ENCODE results near the gene COL7A1. TPM values are rescaled to one million over a fixed set of nuclear protein-coding genes. Genes with fewer than 3 reads are reported as not detected.

COL7A1 gene
- total and polyA plus RNA-seq, 2 of the 8 experiments (the other 6 are each of a cell fraction or from before 2014, with no cell fraction given), result 10.7 to 13.9 TPM

- Histone ChIP-seq H3K4me3 (ENCODE audit: extremely low read depth in 1 of 4, insufficient read depth in 2 of 4, low read depth in 3 of 4, low read length in 4 of 4) (no peak overlapping the region), H4K91ac (replicated peaks; ENCODE audit: insufficient read length, low read length) (peak overlapping the region; percentile 57), H2BK15ac (ENCODE audit: low read length) (peak overlapping the region; percentile 99), H3K79me2 (ENCODE audit: control insufficient read depth in 1 of 2, insufficient read depth in 2 of 2, low read length in 2 of 2) (no peaks in the 10 kb centered on the region), H3K27ac (ENCODE audit: low read depth, low read length) (no peak overlapping the region), H3K23me2 (ENCODE audit: low read depth, low read length) (no peaks in the 10 kb centered on the region), H2BK12ac (ENCODE audit: low read depth, low read length) (peak overlapping the region; percentile 87; the same call in 1 of the 2 replicates), H3K4me2 (ENCODE audit: insufficient read depth in 1 of 2, low read depth in 2 of 2, low read length in 2 of 2) (peak overlapping the region in 1 of 2 experiments; percentile 32; a peak in 1 of 4 replicates), H2BK120ac (replicated peaks; ENCODE audit: low read depth, low read length) (no peak overlapping the region), H2AK5ac (ENCODE audit: low read depth, low read length) (peak overlapping the region; percentile 40; the same call in 1 of the 2 replicates), H3K18ac (ENCODE audit: extremely low read depth, low read length) (no peak overlapping the region), H3K27me3 (replicated peaks in 1 of 4; ENCODE audit: control insufficient read depth in 3 of 4, extremely low read depth in 1 of 4, insufficient read depth in 3 of 4, low read length in 3 of 4) (no peaks in the 10 kb centered on the region), H3K79me1 (ENCODE audit: low read depth, low read length) (no peaks in the 10 kb centered on the region), H3K4me1 (replicated peaks in 1 of 4; ENCODE audit: control insufficient read depth in 3 of 4, insufficient read depth in 4 of 4, low read length in 3 of 4) (peaks cover 4 to 30% (median 18%) of the 10 kb centered on the region in 4 experiments), H3K36me3 (ENCODE audit: control insufficient read depth in 2 of 4, insufficient read depth in 4 of 4, low read length in 3 of 4) (no peaks in the 10 kb centered on the region), H3K56ac (replicated peaks; ENCODE audit: insufficient read length, low read depth, low read length) (no peak overlapping the region), H3K23ac (ENCODE audit: insufficient read length) (no peak overlapping the region), H2BK5ac (ENCODE audit: low read depth, low read length) (peak overlapping the region; percentile 88; the same call in 1 of the 2 replicates), H4K20me1 (replicated peaks in 1 of 2; ENCODE audit: control insufficient read depth in 1 of 2, insufficient read depth in 2 of 2, low read length in 2 of 2) (no peaks in the 10 kb centered on the region), H2AFZ (ENCODE audit: low read length) (no peak overlapping the region), H3K9me3 (ENCODE audit: insufficient read depth in 2 of 2, low read depth in 1 of 2, low read length in 1 of 2) (no peaks in the 10 kb centered on the region), H3K4ac (replicated peaks; ENCODE audit: insufficient read length, low read depth, low read length) (peak overlapping the region; percentile 66), H4K5ac (ENCODE audit: insufficient read length, low read depth, low read length) (peak overlapping the region; percentile 43), H3K14ac (ENCODE audit: insufficient read length) (no peak overlapping the region), H4K8ac (ENCODE audit: extremely low read depth, insufficient read depth, low read length) (peak overlapping the region; percentile 26; the same call in 1 of the 2 replicates), H2BK20ac (ENCODE audit: low read length) (no peak overlapping the region; the same call in 1 of the 2 replicates), H3K9ac (replicated peaks in 1 of 4; ENCODE audit: extremely low read depth in 1 of 4, low read depth in 3 of 4, low read length in 3 of 4) (no peak overlapping the region)
- 92% methylated on average over 18 of the region's 20 CpGs; no CpG with 5 or more reads in 1 of the 2 experiments for WGBS, 2 experiments (ENCODE audit: extremely low coverage in 1 of 2, insufficient coverage in 1 of 2, insufficient read length in 1 of 2, insufficient replicate concordance in 2 of 2, low coverage in 1 of 2, low lambda C conversion rate in 2 of 2, missing lambda C conversion rate in 1 of 2)
- CTCF ChIA-PET (ENCODE audit: partially characterized antibody), result interaction anchor here (0.7 to 6.7 kb wide), 9 partner anchors 10 to 177 kb away, joined by 3 to 52 read pairs (median 5); partner anchors contain the start of gene SLC26A6
- FAIRE-seq (no peak), DNase-seq (ENCODE audit: low read depth in 1 of 2, low spot score in 2 of 2) (no peak)
- POLR2A ChIA-PET (ENCODE audit: partially characterized antibody), result interaction anchor here (0.6 to 1.6 kb wide), 6 partner anchors 36 to 122 kb away, joined by 3 to 6 read pairs (median 3); partner anchors contain the start of genes CCDC51, SLC26A6, TMA7 and UQCRC1
- TF ChIP-seq MAX (IDR thresholded peaks at IDR 0.05) (no peak), POU5F1 (IDR thresholded peaks at IDR 0.05; ENCODE audit: low read depth, low read length) (no peak), CEBPB (IDR thresholded peaks at IDR 0.05; ENCODE audit: low read depth, low read length) (no peak), E2F6 (IDR thresholded peaks at IDR 0.05) (no peak), TEAD4 (IDR thresholded peaks at IDR 0.05; ENCODE audit: low read depth, low read length) (no peak), ASH2L (IDR thresholded peaks at IDR 0.05; ENCODE audit: low read length) (no peak), SIN3A (conservative IDR thresholded peaks at IDR 0.05 in 1 of 2, IDR thresholded peaks at IDR 0.05 in 1 of 2; ENCODE audit: low read depth in 1 of 2, low read length in 2 of 2) (no peak), EGR1 (IDR thresholded peaks at IDR 0.05; ENCODE audit: borderline replicate concordance, low read depth, low read length) (no peak), ATF3 (IDR thresholded peaks at IDR 0.05; ENCODE audit: insufficient read depth, low read depth, low read length) (no peak), RXRA (IDR thresholded peaks at IDR 0.05; ENCODE audit: insufficient read depth, low read depth, low read length) (no peak), BACH1 (IDR thresholded peaks at IDR 0.05; ENCODE audit: low read length) (no peak)
Measured at GRCh38 chr3:48562367-48563095, 32.6 kb downstream of the COL7A1 start.

Measured in H1 (cell line).